GM21723 (cell line): ENCODE results near the gene PDE9A.

Experiments used
- ATAC-seq: cut with Tn5 transposase; IDR thresholded peaks from one replicate; pipeline ENCODE4 v1.9.1; 2021; ENCODE audit warnings: mild to moderate bottlenecking, moderate library complexity; ENCODE audit not compliant: unreplicated experiment

Gene PDE9A

GRCh38 chr21:42767561-42767835 lies 114.1 kb downstream of the PDE9A start:
- no peak for ATAC-seq

GRCh38 chr21:42768324-42769121 lies 115.1 kb downstream of the PDE9A start:
- no peak for ATAC-seq

GRCh38 chr21:42769183-42769819 lies 115.9 kb downstream of the PDE9A start:
- no peak for ATAC-seq

DNA sequence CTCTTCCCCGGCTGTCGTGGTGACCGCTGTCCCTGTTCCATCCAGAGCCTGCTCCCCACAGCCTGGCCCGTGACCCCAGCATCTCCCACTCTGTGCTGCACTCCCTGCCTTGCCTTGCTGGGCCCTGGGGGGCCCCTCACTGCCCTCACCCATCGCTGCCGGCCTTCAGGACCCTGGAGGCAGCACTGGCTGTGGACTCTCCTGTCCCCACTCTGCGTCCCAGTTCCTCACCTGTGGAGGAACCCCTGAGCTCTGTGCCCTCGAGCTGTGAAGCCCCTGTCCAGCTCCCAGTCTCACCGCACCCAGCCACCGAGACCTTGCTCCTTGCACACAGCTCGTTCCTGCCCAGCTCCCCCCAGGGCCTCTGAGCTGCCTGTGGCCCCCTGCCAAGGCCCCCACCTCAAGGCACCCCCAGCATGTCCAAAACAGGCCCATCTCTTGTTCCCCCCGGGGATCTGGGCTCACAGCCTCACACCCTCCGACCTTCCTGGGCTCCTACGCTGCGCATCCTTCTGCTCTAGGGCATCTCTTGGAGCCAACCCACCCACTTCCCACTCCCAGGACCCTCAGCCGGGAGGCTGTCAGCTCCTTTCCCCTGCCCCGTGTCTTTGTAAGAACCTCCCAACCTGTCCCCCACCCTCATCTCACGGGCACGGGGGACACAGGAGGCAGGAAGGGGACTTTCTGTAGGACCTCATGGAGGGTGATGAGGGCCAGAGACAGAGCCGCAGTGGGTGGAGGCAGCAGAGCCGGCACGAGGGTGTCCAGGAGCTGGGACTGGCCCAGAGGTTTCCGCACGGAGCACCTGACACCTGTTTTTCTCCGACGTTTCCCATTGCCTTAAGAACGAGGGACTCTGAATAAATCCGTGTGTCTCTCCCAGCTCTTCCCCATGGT lies 116.6 kb downstream of the PDE9A start:
- ATAC-seq = no peak

GRCh38 chr21:42770717-42771502 lies 117.5 kb downstream of the PDE9A start:
- no peak for ATAC-seq

DNA sequence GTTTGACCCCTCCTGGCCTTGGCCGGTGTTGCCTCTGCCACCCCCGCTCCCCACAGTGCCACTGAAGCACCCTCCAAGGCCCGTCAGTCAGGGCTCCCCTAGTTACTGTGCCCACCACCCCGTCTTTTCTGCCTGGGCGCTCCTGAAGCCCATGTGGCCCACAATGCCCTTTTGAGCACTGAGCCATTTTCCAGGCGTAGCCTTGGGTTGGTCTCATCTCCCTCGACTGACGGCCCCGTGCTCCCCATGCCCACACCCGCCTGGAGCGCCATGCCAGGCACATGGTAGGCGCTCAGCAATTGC lies 118.0 kb downstream of the PDE9A start:
- ATAC-seq = no peak

GRCh38 chr21:42775123-42775522 lies 121.7 kb downstream of the PDE9A start:
- no peak for ATAC-seq

- ATAC-seq = no peak
These were observed 122.5 kb downstream of the PDE9A start for GRCh38 chr21:42775891-42776290.

DNA sequence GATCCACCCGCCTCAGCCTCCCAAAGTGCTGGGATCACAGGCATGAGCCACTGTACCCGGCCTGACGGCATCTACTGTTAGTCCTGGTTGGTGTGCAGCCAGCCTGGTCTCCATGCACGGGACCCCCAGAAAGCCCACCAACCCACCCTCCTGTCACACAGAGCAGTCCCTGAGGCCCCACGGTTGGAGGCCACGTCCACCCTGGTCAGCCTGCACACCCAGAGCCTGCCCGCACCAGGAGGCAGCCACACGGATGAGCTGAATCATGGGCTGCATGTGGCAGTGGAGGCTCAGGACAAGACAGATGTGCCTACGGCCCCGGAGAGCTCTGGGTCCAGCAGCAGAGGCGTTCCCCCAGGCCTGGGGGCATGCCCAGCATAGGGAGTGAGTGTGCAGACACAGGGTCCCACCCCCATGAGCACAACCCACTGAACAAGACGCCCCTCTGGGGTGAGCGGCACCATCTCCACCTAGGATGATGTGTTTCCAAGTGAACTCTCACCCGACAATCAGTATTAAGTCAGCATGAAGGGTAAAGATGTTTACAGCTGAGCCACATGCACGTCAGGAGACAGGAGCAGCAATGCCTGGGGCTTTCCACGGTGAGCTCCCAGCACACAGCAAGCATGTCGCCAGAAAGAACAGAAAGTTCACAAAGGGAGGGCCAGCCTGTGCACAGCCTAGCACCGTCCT lies 123.8 kb downstream of the PDE9A start:
- ATAC-seq = no peak

DNA sequence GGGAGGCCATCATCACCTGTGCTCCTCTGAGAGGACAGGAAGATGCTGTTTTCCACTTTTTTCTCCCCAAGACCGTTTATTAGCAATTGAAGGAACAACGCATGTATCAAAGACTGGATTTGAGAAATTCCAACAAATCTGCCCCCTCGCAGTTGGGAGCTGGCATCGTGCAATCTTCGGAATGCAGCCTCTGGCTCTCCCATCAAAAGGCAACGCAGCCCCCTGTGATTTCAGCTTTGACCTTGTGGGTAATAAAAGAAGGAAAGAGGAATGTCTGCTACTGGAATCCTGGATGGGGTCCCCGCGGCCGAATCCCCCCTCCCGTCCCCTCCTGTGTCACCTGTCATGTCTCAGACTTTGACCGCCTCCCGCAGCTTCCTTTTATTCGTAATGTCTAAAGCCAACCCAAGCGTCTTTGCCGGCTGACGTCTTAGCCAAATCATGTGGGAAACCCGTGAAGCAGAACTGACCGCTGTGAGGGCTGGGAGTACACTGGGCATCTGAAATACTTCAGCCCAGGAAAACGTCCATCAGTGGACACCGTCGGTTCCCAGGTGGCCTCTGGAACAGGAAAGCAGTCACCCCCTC lies 124.4 kb downstream of the PDE9A start:
- ATAC-seq = no peak

DNA sequence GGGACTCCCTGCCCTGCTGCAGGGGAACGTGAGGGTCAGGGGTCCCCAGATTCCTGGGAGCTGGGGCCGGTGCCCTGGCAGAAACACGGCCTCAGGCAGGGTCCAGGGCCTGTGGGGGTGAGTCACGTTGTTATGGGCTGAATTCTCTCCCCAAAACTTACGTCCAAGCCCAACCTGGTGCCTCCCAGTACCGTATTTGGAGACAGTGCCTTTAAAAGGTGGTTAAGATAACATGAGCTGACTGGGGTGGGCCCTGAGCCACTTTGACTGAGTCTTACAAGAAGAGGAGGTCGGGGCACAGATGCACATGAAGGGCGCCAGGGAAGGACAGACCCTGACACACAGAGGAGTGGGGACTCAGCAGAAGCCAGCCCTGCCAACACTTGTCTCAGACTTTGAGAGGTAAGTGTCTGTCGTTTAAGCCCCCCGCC lies 126.0 kb downstream of the PDE9A start:
- no peak for ATAC-seq

GRCh38 chr21:42780617-42781016 lies 127.2 kb downstream of the PDE9A start:
- ATAC-seq = no peak

DNA sequence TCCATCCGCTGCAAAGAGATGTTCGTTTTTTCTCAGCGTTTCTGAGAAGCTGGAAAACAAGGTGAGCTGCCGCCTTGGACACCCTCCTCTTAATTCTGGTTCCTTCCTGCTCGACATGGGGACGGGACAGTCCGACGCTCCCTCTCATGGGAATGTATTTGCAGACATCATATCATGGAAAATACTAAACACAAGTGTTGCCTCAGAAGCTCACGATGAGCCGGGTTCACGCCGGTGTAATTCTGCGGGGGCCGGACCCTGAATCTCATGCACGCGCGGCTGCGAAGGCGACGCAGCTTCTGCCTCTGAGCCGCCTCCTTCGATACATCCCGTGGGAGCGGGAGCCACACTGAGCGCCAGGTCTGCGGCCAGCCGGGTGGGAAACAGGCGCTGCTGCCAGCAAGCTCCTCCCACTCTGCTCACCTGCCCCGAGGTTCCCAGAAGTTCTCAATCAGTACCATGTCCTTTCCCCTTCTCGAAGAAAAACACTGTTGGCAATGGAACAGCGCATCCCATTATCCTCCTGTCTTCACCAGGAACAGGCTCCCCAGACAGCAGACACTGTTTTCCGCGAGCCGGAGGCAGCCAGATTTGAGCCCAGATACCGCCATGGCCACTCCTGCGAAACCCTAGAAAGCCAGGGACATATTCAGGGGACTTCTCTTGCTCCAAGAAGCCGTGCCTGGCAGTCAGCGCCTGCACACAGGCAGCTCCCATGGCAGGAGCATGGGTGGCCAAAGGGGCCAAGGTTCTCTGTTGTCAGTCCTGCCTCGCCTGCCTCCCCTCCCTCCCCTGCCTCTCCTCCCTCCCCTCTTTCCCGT lies 127.9 kb downstream of the PDE9A start:
- ATAC-seq = no peak

DNA sequence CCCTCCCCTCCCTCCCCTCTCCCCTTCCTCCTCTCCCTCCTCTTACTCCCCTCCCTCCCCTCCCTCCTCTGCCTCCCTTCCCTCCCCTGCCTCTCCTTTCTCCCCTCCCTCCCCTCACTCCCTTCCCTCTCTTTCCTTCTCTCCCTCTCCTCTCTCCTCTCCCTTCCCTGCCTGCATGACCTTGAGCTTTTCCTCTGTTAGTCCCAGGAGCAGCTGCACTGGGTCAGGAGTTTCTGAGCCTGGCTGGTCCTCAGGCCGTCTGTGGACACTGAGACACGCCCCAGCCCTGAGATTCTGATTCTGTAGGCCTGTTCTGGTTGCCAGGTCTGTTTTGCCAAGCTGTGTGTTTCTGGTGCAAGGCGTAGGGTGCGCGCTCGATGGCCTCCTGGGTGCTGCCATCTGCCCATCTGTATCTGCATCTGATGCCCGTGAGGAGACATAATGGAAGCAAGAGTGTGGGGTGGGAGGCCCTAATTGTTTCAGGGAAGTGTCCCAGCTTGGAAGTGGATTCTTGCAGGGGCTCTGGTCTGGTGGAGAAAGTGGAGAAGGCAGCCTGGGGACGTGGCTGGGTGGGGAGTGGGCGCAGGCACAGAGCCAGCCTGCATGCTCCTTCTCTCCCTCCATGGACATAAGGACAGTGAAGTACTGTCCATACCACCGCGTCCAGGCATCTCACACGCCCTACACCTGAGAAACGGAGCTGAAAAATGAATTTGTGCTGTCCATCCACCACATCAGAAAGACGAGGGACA lies 128.7 kb downstream of the PDE9A start:
- ATAC-seq = no peak

DNA sequence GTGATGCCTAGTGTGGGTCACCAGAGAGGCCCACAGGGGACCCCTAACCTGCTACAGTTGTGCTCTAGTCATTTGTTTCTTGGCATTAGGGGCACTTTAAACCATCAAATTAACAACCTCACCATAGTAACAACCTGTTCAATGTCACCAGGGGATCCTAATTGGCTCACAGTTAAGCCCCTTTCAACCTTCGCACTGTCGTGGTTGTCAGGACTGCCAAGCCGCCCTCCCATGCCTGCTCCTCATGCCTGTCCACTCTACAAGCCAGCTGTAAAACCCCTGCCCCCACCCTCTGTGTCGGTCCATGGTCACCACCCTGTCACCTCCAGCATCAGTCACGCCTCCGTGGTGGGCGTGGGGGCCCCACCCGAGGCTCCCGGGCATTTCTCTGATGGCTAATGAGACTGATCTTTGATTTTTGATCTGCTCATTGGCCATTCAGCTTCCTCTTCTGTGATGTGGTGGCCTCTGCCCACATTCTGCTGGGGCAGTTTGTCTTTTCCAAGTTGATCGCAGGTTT lies 129.4 kb downstream of the PDE9A start:
- no peak for ATAC-seq

DNA sequence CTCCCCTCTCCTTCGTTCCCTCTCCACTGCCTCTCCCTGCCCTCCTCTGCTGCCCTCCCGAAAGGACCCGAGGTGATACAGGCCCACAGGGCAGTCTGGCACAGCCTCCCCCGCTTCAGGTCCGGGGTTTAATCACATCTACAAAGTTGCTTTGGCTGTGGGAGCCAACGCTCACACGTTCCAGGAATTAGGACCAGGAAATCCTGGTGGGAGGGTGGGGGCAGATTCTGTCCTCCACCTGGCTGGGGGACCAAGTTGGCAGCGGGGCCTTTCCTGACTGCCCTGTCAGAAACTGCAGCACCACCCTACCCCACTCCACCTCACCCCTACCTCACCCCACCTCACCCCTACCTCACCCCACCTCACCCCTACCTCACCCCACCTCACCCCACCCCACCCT lies 130.9 kb downstream of the PDE9A start:
- ATAC-seq = no peak

DNA sequence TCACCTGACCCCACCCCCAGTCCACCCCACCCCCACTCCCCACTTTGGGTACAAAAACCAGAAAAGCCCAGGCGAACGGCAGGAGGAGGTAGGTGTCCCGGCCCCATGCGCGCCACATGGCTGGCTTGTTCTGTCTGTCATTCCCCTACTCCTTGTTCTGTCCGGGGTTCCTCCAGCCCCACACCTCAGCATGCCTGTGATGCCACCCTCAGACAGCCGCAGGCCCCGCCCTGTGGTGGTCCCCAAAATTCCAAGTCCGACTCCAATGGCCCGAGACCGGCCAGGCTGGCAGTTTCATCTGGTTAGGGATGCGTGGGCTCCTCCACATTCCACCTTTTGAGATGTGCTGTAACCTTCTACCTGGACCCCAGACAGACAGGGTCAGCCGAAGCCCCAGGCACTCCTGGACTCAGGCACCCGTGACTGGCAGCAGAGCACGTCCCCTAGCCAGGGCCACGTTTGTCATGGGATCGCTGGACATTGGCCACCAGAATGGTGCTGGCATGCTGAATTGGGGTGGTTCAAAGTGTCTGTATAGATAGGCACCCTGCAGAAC lies 131.6 kb downstream of the PDE9A start:
- no peak for ATAC-seq
